Adrenal gland (tissue), 12 donors: ENCODE results near the gene CD70. TPM values are rescaled to one million over a fixed set of nuclear protein-coding genes. Genes with fewer than 3 reads are reported as not detected.
"Not testable (repeated sequence)": the region's sequence is repeated elsewhere in the genome, so short reads cannot be mapped to it uniquely, and the experiment has no call there.

Source experiments
- DNase-seq, 7 donors: peaks; one replicate each; pipeline ENCODE4 v3.0.0-alpha.2; 2019 to 2020
- H3K27ac ChIP-seq, 5 donors: fragments of 200-600 bp; sonication (generic) in 4 of 5; 1 replicate in 3 of 5; 2 replicates in 2 of 5; pipeline versions ENCODE4 v1.5.1 to v1.8.0; 2016 to 2020; ENCODE audit warnings: mild to moderate bottlenecking in 1 of 5
- H3K27me3 ChIP-seq: fragments of 200-600 bp; 2 replicates; pipeline ENCODE4 v1.8.0; 2021
- H3K36me3 ChIP-seq, 2 donors: fragments of 200-600 bp; replicated peaks in 1 of 2; 1 replicate in 1 of 2; 2 replicates in 1 of 2; pipeline versions ENCODE4 v1.5.1 to v1.8.0; 2018 to 2022
- H3K4me1 ChIP-seq, 2 donors: fragments of 200-600 bp; replicated peaks in 1 of 2; 1 replicate in 1 of 2; 2 replicates in 1 of 2; pipeline versions ENCODE4 v1.5.1 to v1.8.0; 2018 to 2021
- H3K4me3 ChIP-seq, 4 donors: fragments of 200-600 bp; sonication (generic) in 3 of 4; one replicate each; pipeline ENCODE4 v1.5.1; 2016 to 2018
- H3K9me3 ChIP-seq, 3 donors: fragments of 200-600 bp; sonication (generic) in 1 of 3; replicated peaks in 1 of 3; 1 replicate in 2 of 3; 2 replicates in 1 of 3; pipeline versions ENCODE4 v1.5.1 to v1.8.0; 2016 to 2021
- CTCF ChIP-seq, 6 experiments: fragments of 450-650 bp in 4 of 6; fragments of 200-600 bp in 2 of 6; sonication (generic) in 1 of 6; IDR thresholded peaks; 1 replicate in 5 of 6; 2 replicates in 1 of 6; pipeline versions ENCODE4 v1.5.1 to v1.8.0; 2016 to 2021; ENCODE audit warnings: antibody characterized with exemption in 6 of 6, mild to moderate bottlenecking in 2 of 6, moderate library complexity in 1 of 6
- POLR2A ChIP-seq, 2 donors: fragments of 450-650 bp; IDR thresholded peaks; one replicate each; pipeline ENCODE4 v1.6.1; 2017; ENCODE audit warnings: antibody characterized with exemption in 2 of 2, mild to moderate bottlenecking in 2 of 2, moderate library complexity in 1 of 2
- WGBS, 4 donors: extraction: QIAGEN DNeasy Blood & Tissue Kit in 2 of 4; methylation state at CpG; one replicate each; pipeline versions ENCODE4 v1.1.5 to v1.1.7; 2013 to 2017; 5-methylcytosine and 5-hydroxymethylcytosine counted together
- intact Hi-C, 2 donors: fragments of 100-400 bp; cut with DNase I; formaldehyde crosslinking; loops; one replicate each; pipeline versions ENCODE4 v1.14.1 to v1.15.0; 2022 to 2023
- polyA plus RNA-seq, 3 donors: library from polyadenylated mRNA; stranded (reverse); fragments of 200-250 nt in 2 of 3; fragments of 350-450 nt in 1 of 3; fragmentation: Illumina TruSeq in 1 of 3; extraction: RNeasy Lipid Tissue Mini Kit (QIAGEN cat#74804) in 1 of 3; gene quantifications; one replicate each; pipeline ENCODE4 v1.2.3, GENCODE V29; 2013 to 2014
- total RNA-seq, 9 donors: library from RNA; depleted of rRNA in 4 of 9; stranded (reverse); fragments of >200 nt in 4 of 9; fragments of 120-200 nt in 1 of 9; fragmentation: NEBNext Ultra II Directional in 1 of 9; extraction: Animal tissue kit (Norgen Biotek cat#: 25700) in 1 of 9; gene quantifications; one replicate each; pipeline versions ENCODE4 v1.1.0 to v1.2.4, GENCODE V29; 2013 to 2023
- donor health status: healthy with polysubstance abuse.
- donor health status: Bipolar disorder and iron deficiency.
- donor health status: DM: yes; HTN: yes; CAD: no.
- donor health status: DM: no; HTN: no; CAD: no.
- donor health status: DM: no; HTN: no; CAD: no.
- donor health status: DM: yes; HTN: yes; CAD: no.

Gene CD70
- total and polyA plus RNA-seq, 12 donors, result 0.27 to 0.34 TPM; not detected in 10

GRCh38 chr19:6588508-6589345 is 2.2 kb downstream of the CD70 start:
- TF ChIP-seq POLR2A (IDR thresholded peaks at IDR 0.05), result no peak
- no peak for DNase-seq
- Histone ChIP-seq H3K9me3 (no peaks in the 10 kb centered on the region), H3K4me3 (no peak overlapping the region), H3K36me3 (no peaks in the 10 kb centered on the region), H3K4me1 (no peaks in the 10 kb centered on the region), H3K27ac (no peak overlapping the region), H3K27me3 (peaks cover 61% of the 10 kb centered on the region)
- intact Hi-C loops, result no loop called here
- 5 to 10% (median 7%) methylated on average over 20 of the region's 20 CpGs for WGBS, 4 donors

DNA sequence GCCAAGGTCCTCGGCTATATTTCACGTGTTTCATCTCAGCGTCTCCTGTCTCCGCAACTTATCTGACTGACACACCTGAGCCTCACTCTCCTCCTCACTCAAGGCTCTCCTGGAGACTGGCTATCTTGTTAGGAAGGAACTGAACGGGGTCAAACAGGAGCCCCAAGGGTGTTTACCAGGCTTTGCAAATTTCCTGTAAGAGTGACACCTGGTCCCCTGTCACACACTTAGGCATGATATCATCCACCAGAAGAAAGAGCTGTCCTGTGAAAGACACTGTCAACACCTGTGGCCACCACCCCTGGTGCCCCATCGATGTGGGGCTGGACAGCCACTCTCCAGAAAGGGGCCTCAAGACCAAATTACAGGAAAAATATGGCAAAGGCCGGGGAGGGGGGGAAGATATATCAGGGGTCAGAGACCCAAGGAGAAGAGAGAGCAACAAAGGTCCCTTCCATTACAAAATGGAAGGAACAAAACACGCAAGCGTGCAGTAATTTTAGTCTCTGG is 2.9 kb downstream of the CD70 start:
- no peak for DNase-seq
- TF ChIP-seq POLR2A (IDR thresholded peaks at IDR 0.05) (no peak), CTCF (IDR thresholded peaks at IDR 0.05) (no peak)
- 5 to 14% (median 10%) methylated on average over 8 to 9 of the region's 9 CpGs for WGBS, 4 donors
- Histone ChIP-seq H3K4me1 (no peaks in the 10 kb centered on the region), H3K9me3 (no peaks in the 10 kb centered on the region), H3K27me3 (peaks cover 59% of the 10 kb centered on the region), H3K4me3 (no peak overlapping the region), H3K27ac (no peak overlapping the region), H3K36me3 (no peaks in the 10 kb centered on the region)
- intact Hi-C loops, result no loop called here

DNA sequence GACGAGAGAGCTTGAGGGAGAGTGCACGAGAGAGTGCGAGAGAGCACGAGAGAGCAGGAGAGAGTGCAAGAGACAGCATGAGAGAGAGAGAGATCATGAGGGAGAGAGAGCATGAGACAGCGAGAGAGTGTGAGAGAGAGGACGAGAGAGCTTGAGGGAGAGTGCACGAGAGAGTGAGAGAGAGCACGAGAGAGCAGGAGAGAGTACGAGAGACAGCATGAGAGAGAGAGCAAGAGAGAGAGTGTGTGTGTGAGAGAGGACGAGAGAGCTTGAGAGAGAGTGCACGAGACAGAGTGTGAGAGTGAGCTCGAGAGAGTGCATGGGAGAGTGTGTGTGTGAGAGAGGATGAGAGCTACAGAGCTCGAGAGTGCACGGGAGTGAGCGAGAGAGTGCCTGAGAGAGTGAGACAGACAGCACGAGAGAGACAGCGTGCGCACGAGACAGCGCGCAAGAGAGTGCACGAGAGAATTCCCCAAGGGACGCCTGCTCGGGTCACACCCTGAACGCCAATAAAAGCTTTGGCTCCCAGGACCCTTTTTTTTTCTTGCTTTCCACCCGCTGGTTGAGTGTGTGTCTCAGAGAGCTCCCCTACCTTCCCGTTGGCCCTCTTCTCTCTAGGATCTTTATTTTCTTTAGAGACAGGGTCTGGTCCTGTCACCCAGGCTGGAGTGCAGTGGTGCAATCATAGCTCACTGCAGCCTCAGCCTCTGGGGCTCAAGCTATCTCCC is 3.7 kb downstream of the CD70 start:
- 3 to 5% (median 4%) methylated on average over 22 to 27 of the region's 27 CpGs for WGBS, 4 donors
- H3K4me3 ChIP-seq, result no peak overlapping the region
- no peak for DNase-seq
- peaks cover 58% of the 10 kb centered on the region for H3K27me3 ChIP-seq
- no peak for TF ChIP-seq POLR2A (IDR thresholded peaks at IDR 0.05)
- H3K27ac ChIP-seq, result no peak overlapping the region
- no peaks in the 10 kb centered on the region for H3K36me3 ChIP-seq
- intact Hi-C loops, result no loop called here
- H3K4me1 ChIP-seq, result no peaks in the 10 kb centered on the region
- no peaks in the 10 kb centered on the region for H3K9me3 ChIP-seq

- Histone ChIP-seq H3K9me3 (no peaks in the 10 kb centered on the region), H3K27ac (no peak overlapping the region), H3K4me1 (no peaks in the 10 kb centered on the region), H3K27me3 (peaks cover 55% of the 10 kb centered on the region), H3K4me3 (no peak overlapping the region), H3K36me3 (no peaks in the 10 kb centered on the region)
- intact Hi-C loops, result no loop called here
- no peak for TF ChIP-seq POLR2A (IDR thresholded peaks at IDR 0.05)
- TF ChIP-seq CTCF (IDR thresholded peaks at IDR 0.05), result no peak
- 5 to 16% (median 11%) methylated on average over 4 of the region's 4 CpGs for WGBS, 4 donors
- no peak for DNase-seq
These were observed 4.2 kb downstream of the CD70 start for GRCh38 chr19:6586726-6587092.

DNA sequence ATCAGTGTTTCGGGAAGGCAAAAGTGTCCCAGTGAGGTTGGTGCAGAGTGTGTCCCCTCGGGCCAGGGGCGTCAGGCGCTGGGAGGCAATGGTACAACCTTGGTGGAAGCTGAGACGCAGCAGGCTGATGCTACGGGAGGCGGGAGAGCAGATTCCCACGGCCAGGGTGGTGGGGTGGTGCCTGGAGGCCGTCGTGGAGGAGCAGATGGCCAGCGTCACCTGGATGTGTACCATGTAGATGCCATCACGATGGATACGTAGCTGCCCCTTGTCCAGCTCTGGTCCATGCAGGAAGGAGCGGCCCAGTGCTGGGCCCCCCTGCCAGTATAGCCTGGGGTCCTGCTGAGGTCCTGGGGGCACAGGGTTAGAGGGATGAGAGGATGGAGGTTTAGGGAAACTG is 4.9 kb downstream of the CD70 start:
- no peaks in the 10 kb centered on the region for H3K9me3 ChIP-seq
- no peaks in the 10 kb centered on the region for H3K4me1 ChIP-seq
- WGBS, 4 donors, result 55 to 61% (median 57%) methylated on average over 14 of the region's 14 CpGs
- no peak for TF ChIP-seq CTCF (IDR thresholded peaks at IDR 0.05)
- no peak for TF ChIP-seq POLR2A (IDR thresholded peaks at IDR 0.05)
- no peak overlapping the region for H3K27ac ChIP-seq
- no peak overlapping the region for H3K4me3 ChIP-seq
- H3K36me3 ChIP-seq, result no peaks in the 10 kb centered on the region
- H3K27me3 ChIP-seq, result peaks cover 48% of the 10 kb centered on the region
- DNase-seq, result no peak
- intact Hi-C loops, result no loop called here

GRCh38 chr19:6582515-6583484 is 8.2 kb downstream of the CD70 start:
- H3K27ac ChIP-seq, H3K36me3 ChIP-seq, H3K9me3 ChIP-seq, DNase-seq, H3K4me3 ChIP-seq, H3K4me1 ChIP-seq, intact Hi-C loops: not testable (repeated sequence)
- 73 to 77% (median 76%) methylated on average over 12 to 16 of the region's 16 CpGs for WGBS, 4 donors
- peaks cover 18% of the 10 kb centered on the region for H3K27me3 ChIP-seq
